Neural cell (in vitro differentiated cells): ENCODE results near the gene FASLG. TPM values are rescaled to one million over a fixed set of nuclear protein-coding genes. Genes with fewer than 3 reads are reported as not detected.
"Not testable (repeated sequence)": the region's sequence is repeated elsewhere in the genome, so short reads cannot be mapped to it uniquely, and the experiment has no call there.

Experiments used
- H2AFZ ChIP-seq: fragments of 200-600, 300-800 bp; sonication (generic), shearing (Covaris generic); 2 replicates; pipeline ENCODE4 v1.6.0; 2014; ENCODE audit warnings: low read depth, mild to moderate bottlenecking, antibody characterized with exemption, low read length, moderate library complexity
- H3F3A ChIP-seq: fragments of 200-600 bp; shearing (Covaris generic); 2 replicates; pipeline ENCODE4 v1.6.1; 2016; ENCODE audit warnings: mild to moderate bottlenecking, moderate library complexity, mixed read lengths, antibody characterized with exemption, low read length; ENCODE audit not compliant: insufficient read depth, poor library complexity, severe bottlenecking
- H3K27ac ChIP-seq: fragments of 200-600, 300-800 bp; sonication (generic), shearing (Covaris generic); 2 replicates; pipeline ENCODE4 v1.5.1; 2014; ENCODE audit warnings: mild to moderate bottlenecking, low read length, moderate library complexity
- H3K27me3 ChIP-seq: fragments of 300-800, 200-600 bp; sonication (generic), shearing (Covaris generic); 2 replicates; pipeline ENCODE4 v1.6.0; 2014; ENCODE audit warnings: mild to moderate bottlenecking, low read depth, low read length, moderate library complexity; ENCODE audit not compliant: insufficient read depth
- H3K36me3 ChIP-seq: fragments of 300-800, 200-600 bp; sonication (generic), shearing (Covaris generic); 2 replicates; pipeline ENCODE4 v1.5.1; 2014; ENCODE audit warnings: mild to moderate bottlenecking, antibody characterized with exemption, low read length, moderate library complexity; ENCODE audit not compliant: insufficient read depth
- H3K4me2 ChIP-seq: fragments of 300-800, 200-600 bp; sonication (generic), shearing (Covaris generic); 2 replicates; pipeline ENCODE4 v1.6.0; 2014; ENCODE audit warnings: mild to moderate bottlenecking, low read length
- H3K4me3 ChIP-seq: fragments of 300-800, 200-600 bp; sonication (generic), shearing (Covaris generic); 2 replicates; pipeline ENCODE4 v1.5.1; 2014; ENCODE audit warnings: mild to moderate bottlenecking, low read length, moderate library complexity
- H3K79me2 ChIP-seq: fragments of 200-600 bp; shearing (Covaris generic); replicated peaks from 2 replicates; pipeline ENCODE4 v1.6.0; 2014; ENCODE audit warnings: mild to moderate bottlenecking, low read length, moderate library complexity; ENCODE audit not compliant: insufficient read depth
- H3K9ac ChIP-seq: fragments of 300-800, 200-600 bp; sonication (generic), shearing (Covaris generic); 2 replicates; pipeline ENCODE4 v1.6.1; 2016; ENCODE audit warnings: mild to moderate bottlenecking, low read length, mixed read lengths
- H3K9me2 ChIP-seq: fragments of 200-600 bp; shearing (Covaris generic); 2 replicates; pipeline ENCODE4 v1.6.1; 2016; ENCODE audit warnings: mild to moderate bottlenecking, low read length, mixed read lengths; ENCODE audit not compliant: insufficient read depth
- H3K9me3 ChIP-seq: fragments of 200-600, 300-800 bp; sonication (generic), shearing (Covaris generic); 2 replicates; pipeline ENCODE4 v1.6.1; 2016; ENCODE audit warnings: mild to moderate bottlenecking, mixed run types, low read length, moderate library complexity, mixed read lengths
- H4K20me1 ChIP-seq: fragments of 200-600 bp; shearing (Covaris generic); 2 replicates; pipeline ENCODE4 v1.6.1; 2016; ENCODE audit warnings: mild to moderate bottlenecking, mixed run types; ENCODE audit not compliant: insufficient read depth
- CTCF ChIP-seq: fragments of 450-650 bp; IDR thresholded peaks from 2 replicates; pipeline ENCODE4 v1.5.1; 2014; ENCODE audit warnings: antibody characterized with exemption, mild to moderate bottlenecking, moderate library complexity; ENCODE audit not compliant: poor library complexity, severe bottlenecking
- EP300 ChIP-seq: fragments of 450-650 bp; conservative IDR thresholded peaks from 2 replicates; pipeline ENCODE4 v1.6.1; 2014; ENCODE audit warnings: antibody characterized with exemption, mild to moderate bottlenecking, moderate library complexity; ENCODE audit not compliant: poor library complexity, severe bottlenecking
- EZH2 ChIP-seq: fragments of 200-600, 300-800 bp; shearing (Covaris generic), sonication (generic); IDR thresholded peaks from 2 replicates; pipeline ENCODE4 v1.6.1; 2014; ENCODE audit warnings: antibody characterized with exemption, low read length, borderline replicate concordance, mild to moderate bottlenecking; ENCODE audit not compliant: insufficient read depth, poor library complexity, severe bottlenecking
- MXI1 ChIP-seq: fragments of 450-650 bp; conservative IDR thresholded peaks from 2 replicates; pipeline ENCODE4 v1.6.1; 2014; ENCODE audit warnings: antibody characterized with exemption, mild to moderate bottlenecking; ENCODE audit not compliant: poor library complexity, severe bottlenecking
- POLR2AphosphoS5 ChIP-seq: IDR thresholded peaks from 2 replicates; pipeline ENCODE4 v1.6.1; 2012
- RAD21 ChIP-seq: fragments of 450-650 bp; conservative IDR thresholded peaks from 2 replicates; pipeline ENCODE4 v1.6.1; 2014; ENCODE audit warnings: antibody characterized with exemption, mild to moderate bottlenecking, moderate library complexity
- REST ChIP-seq: IDR thresholded peaks from 2 replicates; pipeline ENCODE4 v1.6.1; 2012; ENCODE audit warnings: borderline replicate concordance
- SMC3 ChIP-seq: fragments of 450-650 bp; conservative IDR thresholded peaks from 2 replicates; pipeline ENCODE4 v1.6.1; 2014; ENCODE audit warnings: antibody characterized with exemption, mild to moderate bottlenecking, moderate library complexity; ENCODE audit not compliant: poor library complexity
- TAF1 ChIP-seq: IDR thresholded peaks from 2 replicates; pipeline ENCODE4 v1.6.1; 2012; ENCODE audit warnings: low read depth
- polyA plus RNA-seq: library from polyadenylated mRNA; depleted of rRNA; stranded (reverse); fragments of >200 nt; gene quantifications from 2 replicates; pipeline ENCODE4 v1.2.3, GENCODE V29; 2014

FASLG gene
- polyA plus RNA-seq, 1 donor from 2014 or later, result not detected

- Histone ChIP-seq H3F3A (no peaks in the 10 kb centered on the region), H3K9me3 (no peaks in the 10 kb centered on the region), H3K27ac (no peak overlapping the region), H3K4me3 (no peak overlapping the region), H3K79me2 (no peaks in the 10 kb centered on the region), H3K27me3 (no peaks in the 10 kb centered on the region), H3K4me2 (no peak overlapping the region), H3K9ac (no peak overlapping the region), H3K9me2 (no peaks in the 10 kb centered on the region), H3K36me3 (no peaks in the 10 kb centered on the region), H2AFZ (no peak overlapping the region), H4K20me1 (no peaks in the 10 kb centered on the region)
- no peak for TF ChIP-seq CTCF
- TF ChIP-seq MXI1, result no peak
- no peak for TF ChIP-seq POLR2AphosphoS5
- TF ChIP-seq TAF1, result no peak
- TF ChIP-seq EP300, result no peak
- no peak for TF ChIP-seq EZH2
- no peak for TF ChIP-seq REST
- TF ChIP-seq SMC3, result no peak
- TF ChIP-seq RAD21, result no peak
Measured at GRCh38 chr1:172616195-172616594, 42.7 kb upstream of the FASLG start.

- no peaks in the 10 kb centered on the region for H4K20me1 ChIP-seq
- H3K9ac ChIP-seq, result no peak overlapping the region
- no peak overlapping the region for H2AFZ ChIP-seq
- no peak overlapping the region for H3K4me3 ChIP-seq
- H3K4me2 ChIP-seq, result no peak overlapping the region
- H3K9me3 ChIP-seq, result no peaks in the 10 kb centered on the region
- no peaks in the 10 kb centered on the region for H3K79me2 ChIP-seq
- H3K36me3 ChIP-seq, result no peaks in the 10 kb centered on the region
- TF ChIP-seq REST (no peak), POLR2AphosphoS5 (no peak), RAD21 (no peak)
- no peak overlapping the region for H3K27ac ChIP-seq
- no peaks in the 10 kb centered on the region for H3K9me2 ChIP-seq
- H3K27me3 ChIP-seq, result no peaks in the 10 kb centered on the region
- no peaks in the 10 kb centered on the region for H3F3A ChIP-seq
Measured at GRCh38 chr1:172616636-172617035, 42.3 kb upstream of the FASLG start.

- not testable (repeated sequence) for H3K27ac ChIP-seq, H3K79me2 ChIP-seq, H3K36me3 ChIP-seq, H3K9ac ChIP-seq, H2AFZ ChIP-seq, H3K4me2 ChIP-seq, H3F3A ChIP-seq, H3K27me3 ChIP-seq, H3K9me2 ChIP-seq, H4K20me1 ChIP-seq, H3K9me3 ChIP-seq, H3K4me3 ChIP-seq
Measured at GRCh38 chr1:172620603-172621002, 38.3 kb upstream of the FASLG start.
